ENCODE data around the gene SNX32.
"Not testable (repeated sequence)": the region's sequence is repeated elsewhere in the genome, so short reads cannot be mapped to it uniquely, and the experiment has no call there.

The SNX32 gene

GRCh38 chr11:65829459-65829858 lies 4.3 kb upstream of the SNX32 start:
- FAIRE-seq = no peak

GRCh38 chr11:65832231-65832630 lies 1.5 kb upstream of the SNX32 start:
- FAIRE-seq = not testable (repeated sequence)

DNA sequence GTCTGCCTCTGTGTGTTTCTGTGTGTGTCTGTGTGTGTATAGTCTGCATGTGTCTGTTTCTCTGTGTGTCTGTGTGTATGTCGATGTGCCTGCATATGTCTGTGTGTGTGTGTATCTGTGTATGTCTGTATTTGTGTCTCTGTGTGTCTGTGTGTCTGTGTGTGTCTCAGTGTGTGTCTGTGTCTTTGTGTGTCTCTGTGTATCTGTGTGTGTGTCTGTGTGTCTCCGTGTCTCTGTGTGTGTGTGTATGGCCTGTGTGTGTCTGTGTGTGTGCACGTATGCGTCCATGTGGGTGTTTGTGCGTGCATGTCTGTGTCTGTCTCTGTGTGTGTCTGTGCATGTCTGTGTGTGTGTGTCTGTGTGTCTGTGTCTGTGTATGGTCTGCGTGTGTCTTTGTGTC lies 439 bp downstream of the SNX32 start:
- no peak for FAIRE-seq

DNA sequence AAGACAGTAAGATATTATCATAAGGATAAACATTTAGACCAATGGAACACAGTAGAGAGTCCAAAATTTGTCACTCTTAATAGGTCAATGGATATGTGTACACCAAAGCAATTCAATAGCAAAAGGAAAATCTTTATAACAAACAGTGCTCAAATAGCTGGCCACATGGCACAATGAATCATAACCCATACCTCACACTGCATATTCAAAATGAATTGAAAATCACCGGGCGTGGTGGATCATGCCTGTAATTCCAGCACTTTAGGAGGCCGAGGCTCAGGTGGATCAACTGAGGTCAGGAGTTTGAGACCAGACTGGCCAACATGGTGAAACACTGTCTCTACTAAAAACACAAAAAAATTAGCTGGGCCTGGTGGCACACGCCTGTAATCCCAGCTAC lies 8.4 kb downstream of the SNX32 start:
- no peak for FAIRE-seq

DNA sequence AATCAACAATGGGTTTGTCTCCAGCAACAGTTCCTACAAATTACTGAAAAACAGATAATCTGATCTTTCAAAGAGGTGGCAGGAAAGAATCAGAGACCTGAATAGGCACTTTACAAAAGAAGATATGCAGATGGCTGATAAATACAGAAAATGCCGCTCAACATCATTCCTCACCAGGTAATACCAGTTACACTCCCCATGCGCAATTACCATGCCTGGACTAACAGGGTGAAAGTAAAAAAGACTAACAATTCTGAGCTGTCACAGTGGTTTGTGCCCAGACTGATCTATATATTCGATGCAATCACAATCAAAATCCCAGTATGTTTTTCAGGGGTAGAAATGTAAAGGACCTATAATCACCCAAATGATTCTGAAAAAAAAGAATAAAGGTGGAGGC lies 10.0 kb downstream of the SNX32 start:
- FAIRE-seq = no peak

GRCh38 chr11:65844231-65844872 lies 10.6 kb downstream of the SNX32 start:
- FAIRE-seq = no peak

DNA sequence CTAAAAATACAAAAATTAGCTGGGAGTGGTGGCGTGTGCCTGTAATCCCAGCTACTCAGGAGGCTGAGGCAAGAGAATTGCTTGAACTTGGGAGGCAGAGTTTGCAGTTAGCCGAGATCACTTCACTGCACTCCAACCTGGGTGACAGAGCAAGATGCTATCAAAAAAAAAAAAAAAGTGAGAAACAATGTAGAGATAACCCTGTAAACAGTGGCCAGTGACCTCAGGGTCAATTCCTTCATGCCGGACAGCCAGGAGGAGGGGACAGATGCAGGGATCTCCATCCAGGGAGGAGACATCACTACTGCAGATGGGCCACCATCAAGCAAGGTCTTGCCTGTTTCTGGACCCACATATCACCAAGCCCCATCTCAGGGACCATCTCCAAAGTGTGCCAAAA lies 14.0 kb downstream of the SNX32 start:
- FAIRE-seq = no peak

GRCh38 chr11:65848693-65849092 lies 14.9 kb downstream of the SNX32 start:
- FAIRE-seq = not testable (repeated sequence)

GRCh38 chr11:65849366-65849765 lies 15.6 kb downstream of the SNX32 start:
- no peak for FAIRE-seq

- no peak for FAIRE-seq
These were observed 16.0 kb downstream of the SNX32 start for GRCh38 chr11:65849771-65850216.

GRCh38 chr11:65850217-65851082 lies 16.7 kb downstream of the SNX32 start:
- FAIRE-seq = no peak

GRCh38 chr11:65851083-65851579 lies 17.4 kb downstream of the SNX32 start:
- no peak for FAIRE-seq

DNA sequence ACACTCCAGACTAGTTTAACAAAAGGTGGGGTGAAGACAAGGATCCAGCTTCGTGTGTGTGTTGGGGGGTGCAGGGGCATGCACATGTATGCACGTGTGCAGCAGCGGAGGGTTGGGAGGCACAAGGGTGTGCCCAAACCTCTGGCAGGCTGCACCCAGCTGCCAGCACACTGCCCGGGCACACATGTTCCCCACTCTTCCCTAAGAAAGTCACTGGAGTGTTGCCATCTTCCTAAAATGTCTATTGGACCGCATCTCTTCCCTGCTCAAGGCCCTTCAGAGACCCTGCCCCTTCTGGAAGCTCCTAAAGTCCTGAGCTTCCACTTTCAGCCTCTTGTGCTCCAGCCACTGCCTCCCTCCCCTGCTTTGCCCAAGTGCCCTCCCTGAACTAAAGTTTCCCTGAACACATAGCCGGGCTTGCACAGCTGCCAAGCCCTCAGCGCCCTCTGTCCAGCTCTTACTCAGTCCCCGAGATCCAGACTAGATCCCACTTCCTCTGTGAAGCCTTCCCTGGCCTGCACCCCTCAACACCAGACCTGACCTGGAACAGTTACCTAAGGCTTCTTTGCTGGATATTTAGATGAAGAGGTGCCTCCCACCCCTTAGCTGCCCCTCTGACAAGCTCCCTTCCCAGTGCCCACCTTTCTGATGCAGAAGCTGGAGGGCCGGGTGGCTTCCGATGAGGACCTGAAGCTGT lies 18.2 kb downstream of the SNX32 start:
- FAIRE-seq = no peak

DNA sequence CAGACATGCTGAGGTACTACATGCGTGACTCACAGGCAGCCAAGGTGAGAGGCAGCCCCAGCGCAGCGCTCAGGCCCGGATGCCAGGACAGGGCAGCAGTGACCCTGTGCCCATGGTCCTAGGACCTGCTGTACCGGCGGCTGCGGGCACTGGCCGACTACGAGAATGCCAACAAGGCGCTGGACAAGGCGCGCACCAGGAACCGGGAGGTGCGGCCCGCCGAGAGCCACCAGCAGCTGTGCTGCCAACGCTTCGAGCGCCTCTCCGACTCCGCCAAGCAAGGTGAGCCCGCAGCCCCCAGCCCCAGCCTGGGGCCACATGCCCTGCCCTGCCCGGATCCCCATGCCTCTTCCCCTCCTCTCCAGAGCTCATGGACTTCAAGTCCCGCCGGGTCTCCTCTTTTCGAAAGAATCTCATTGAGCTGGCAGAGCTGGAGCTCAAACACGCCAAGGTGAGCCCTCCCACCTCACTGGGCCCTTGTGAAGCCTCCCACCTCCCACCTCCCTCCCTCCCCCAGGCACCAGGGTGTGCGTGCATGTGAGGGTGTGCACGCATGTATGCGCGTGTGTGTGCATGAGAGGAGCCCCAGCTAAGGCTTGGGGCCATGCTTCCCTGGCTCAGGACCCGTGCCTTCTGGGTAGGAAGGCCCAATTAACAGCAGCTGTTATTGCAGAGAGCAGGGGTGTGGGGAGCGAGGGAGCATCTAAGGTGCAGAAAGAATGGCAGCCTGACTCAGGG lies 18.9 kb downstream of the SNX32 start:
- FAIRE-seq = no peak

- FAIRE-seq = no peak
These were observed 19.6 kb downstream of the SNX32 start for GRCh38 chr11:65853246-65853979.

- no peak for FAIRE-seq
These were observed 20.4 kb downstream of the SNX32 start for GRCh38 chr11:65854161-65854592.

GRCh38 chr11:65854852-65855837 lies 21.4 kb downstream of the SNX32 start:
- FAIRE-seq = no peak

DNA sequence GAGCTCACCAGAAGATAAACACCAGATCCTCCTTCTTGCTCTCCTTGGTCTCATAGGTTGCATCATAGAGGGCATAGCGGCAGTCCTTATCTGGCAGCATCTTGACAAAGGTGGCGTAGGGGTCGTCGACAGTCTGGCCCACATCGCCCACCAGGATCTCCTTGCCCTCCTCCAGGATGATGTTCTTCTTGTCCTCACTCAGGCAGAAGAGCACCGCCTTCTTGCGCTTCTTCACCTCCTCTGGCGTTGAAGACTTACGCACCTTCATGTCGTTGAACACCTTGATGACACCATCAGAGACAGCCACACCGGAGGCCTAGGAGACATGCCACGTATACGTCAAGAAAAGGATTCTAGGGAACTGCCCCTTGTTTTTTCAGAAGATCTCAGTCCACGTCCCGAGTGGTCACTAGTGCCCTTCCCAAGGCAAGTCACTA lies 22.2 kb downstream of the SNX32 start:
- FAIRE-seq = no peak

DNA sequence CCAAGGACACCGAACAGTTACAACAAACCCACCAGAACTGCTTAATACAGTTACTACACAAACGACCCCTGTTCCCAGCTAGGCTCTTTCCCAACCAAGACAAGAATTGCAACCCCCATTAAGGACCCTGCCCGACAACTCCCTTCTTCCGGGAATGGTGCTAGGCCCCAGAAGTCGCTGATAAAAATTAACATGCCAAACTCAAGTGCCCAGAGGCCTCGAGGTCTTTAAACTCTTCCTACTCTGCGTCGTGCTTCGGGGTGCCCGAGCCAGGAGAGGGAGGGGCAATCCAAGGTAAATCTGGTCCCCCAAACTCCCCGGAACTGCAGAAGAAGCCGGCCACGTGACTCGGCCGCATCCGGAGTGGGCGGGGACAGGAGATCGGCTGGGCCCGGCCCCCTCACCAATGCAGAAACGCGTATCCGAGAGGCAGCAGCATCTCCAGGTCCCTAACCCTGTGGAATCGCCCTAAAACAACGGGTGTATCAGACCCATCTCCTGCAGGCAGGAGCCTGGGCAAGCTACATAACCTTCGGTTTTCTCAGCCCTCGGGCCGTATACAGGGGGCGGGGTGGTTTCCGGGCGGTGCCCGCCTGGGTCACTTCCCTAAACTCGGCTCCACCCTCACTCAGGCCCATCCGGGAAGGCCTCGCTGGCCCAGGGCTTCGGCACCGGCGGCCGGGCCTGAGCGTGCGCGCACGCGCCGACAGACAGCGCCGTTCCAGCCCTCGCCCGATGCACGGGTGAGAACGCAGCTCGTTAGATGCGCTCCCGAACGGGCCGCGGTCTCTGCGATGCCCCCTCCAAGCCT lies 23.1 kb downstream of the SNX32 start:
- no peak for FAIRE-seq

DNA sequence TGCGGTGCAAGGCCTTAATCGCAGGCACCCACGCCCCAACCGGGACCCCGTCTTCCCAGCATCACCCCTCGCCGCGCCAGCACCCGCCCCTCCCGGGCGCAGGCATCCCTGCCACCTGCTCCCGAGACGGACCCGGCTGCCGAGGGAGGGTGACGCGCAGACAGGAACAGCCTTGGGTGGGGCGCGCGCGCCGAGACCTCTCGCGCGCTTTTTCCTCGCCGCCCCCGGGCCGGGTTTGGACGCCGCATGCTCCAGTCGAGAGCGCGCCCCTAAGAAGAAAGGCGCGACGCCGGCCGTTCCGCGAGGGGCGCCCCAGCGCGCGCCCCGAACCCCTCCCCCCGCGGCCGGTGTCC lies 23.7 kb downstream of the SNX32 start:
- no peak for FAIRE-seq

All from colon (tissue), 2 donors.